Sigmoid colon (tissue), 7 donors: ENCODE measurements around the gene NREP. TPM values are rescaled to one million over a fixed set of nuclear protein-coding genes. Genes with fewer than 3 reads are reported as not detected.
A peak's percentile ranks its signal among the peaks of the same experiment; 100 is the strongest.

ENCODE experiments used
- DNase-seq: peaks from one replicate; pipeline ENCODE4 v3.0.0-alpha.2; 2019
- H3K27ac ChIP-seq, 4 donors: fragments of 200-600 bp; sonication (generic); one replicate each; pipeline ENCODE4 v1.5.1; 2016 to 2019; ENCODE audit warnings: mild to moderate bottlenecking in 1 of 4
- H3K27me3 ChIP-seq, 3 donors: fragments of 200-600 bp; sonication (generic); one replicate each; pipeline ENCODE4 v1.5.1; 2019; ENCODE audit warnings: mild to moderate bottlenecking in 1 of 3
- H3K36me3 ChIP-seq, 4 donors: fragments of 200-600 bp; sonication (generic); one replicate each; pipeline ENCODE4 v1.5.1; 2016 to 2019
- H3K4me1 ChIP-seq, 4 donors: fragments of 200-600 bp; sonication (generic); one replicate each; pipeline ENCODE4 v1.5.1; 2017 to 2019
- H3K4me3 ChIP-seq, 4 donors: fragments of 200-600 bp; sonication (generic); one replicate each; pipeline ENCODE4 v1.5.1; 2017 to 2019; ENCODE audit warnings: mild to moderate bottlenecking in 2 of 4, moderate library complexity in 1 of 4
- H3K9me3 ChIP-seq, 4 donors: fragments of 200-600 bp in 3 of 4; sonication (generic) in 3 of 4; one replicate each; pipeline versions ENCODE4 v1.5.1 to v1.6.1; 2013 to 2019
- EP300 ChIP-seq, 4 donors: sonication (generic); formaldehyde crosslinking; IDR thresholded peaks; one replicate each; pipeline ENCODE4 v1.6.1; 2017; ENCODE audit warnings: antibody characterized with exemption in 4 of 4
- POLR2A ChIP-seq, 2 donors: fragments of 450-650 bp; IDR thresholded peaks; one replicate each; pipeline ENCODE4 v1.6.1; 2016; ENCODE audit warnings: antibody characterized with exemption in 2 of 2, mild to moderate bottlenecking in 2 of 2, moderate library complexity in 2 of 2
- POLR2AphosphoS5 ChIP-seq, 4 donors: sonication (generic); formaldehyde crosslinking; IDR thresholded peaks; one replicate each; pipeline ENCODE4 v1.6.1; 2017; ENCODE audit warnings: antibody characterized with exemption in 4 of 4
- WGBS, 2 donors: extraction: QIAGEN DNeasy Blood & Tissue Kit; methylation state at CpG; one replicate each; pipeline ENCODE4 v1.1.7; 2013; 5-methylcytosine and 5-hydroxymethylcytosine counted together
- intact Hi-C: fragments of 100-400 bp; cut with DNase I; formaldehyde crosslinking; loops from one replicate; pipeline ENCODE4 v1.15.1; 2023
- polyA plus RNA-seq, 3 donors: library from polyadenylated mRNA; stranded (reverse); fragments of 200-250 nt; gene quantifications; one replicate each; pipeline ENCODE4 v1.2.3, GENCODE V29; 2013
- total RNA-seq, 4 donors: library from RNA; depleted of rRNA; stranded (reverse); fragments of >200 nt; gene quantifications; one replicate each; pipeline ENCODE4 v1.1.0, GENCODE V29; 2016
- TF ChIP-seq, protein P1 (sequence below), 4 experiments: fragments of 450-650 bp in 3 of 4; fragments of 200-600 bp in 1 of 4; IDR thresholded peaks; one replicate each; pipeline ENCODE4 v1.5.1; 2016 to 2019; ENCODE audit warnings: antibody characterized with exemption in 4 of 4, mild to moderate bottlenecking in 3 of 4, moderate library complexity in 2 of 4
- donor health status: healthy with polysubstance abuse.
- donor health status: Bipolar disorder and iron deficiency.
- donor health status: healthy.

Gene NREP
- total and polyA plus RNA-seq, 7 donors = 6.5 to 41.3 (median 14.6) TPM

DNA sequence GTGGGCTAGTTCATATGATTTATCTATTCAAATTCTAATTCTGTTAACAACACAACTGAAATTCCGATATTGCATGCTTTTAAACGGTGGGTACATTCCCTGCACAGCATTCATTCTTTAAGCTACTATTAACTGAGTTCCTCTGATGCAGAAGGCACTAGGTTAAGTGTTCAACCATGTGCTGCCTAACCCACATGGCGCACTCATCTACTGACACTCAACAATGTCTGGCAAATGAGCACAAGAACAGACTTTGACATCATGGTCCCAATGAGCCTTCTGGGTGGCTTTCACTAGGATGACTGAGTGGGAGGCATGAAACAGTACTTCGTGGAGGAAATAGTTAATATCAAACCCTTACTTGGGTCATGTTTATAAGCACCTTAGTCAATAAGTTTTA, 10.2 kb downstream of the NREP start:
- intact Hi-C loops = no loop called here
- Histone ChIP-seq H3K36me3 (no peaks in the 10 kb centered on the region), H3K27ac (peak overlapping the region in 2 of 4 donors; percentile 52 to 61), H3K4me1 (peaks cover 0 to 79% (median 63%) of the 10 kb centered on the region in 4 donors), H3K27me3 (no peaks in the 10 kb centered on the region), H3K9me3 (no peaks in the 10 kb centered on the region), H3K4me3 (no peak overlapping the region)
- 90 to 95% methylated on average over 4 of the region's 4 CpGs for WGBS, 2 donors
- DNase-seq = no peak
- TF ChIP-seq POLR2AphosphoS5 (IDR thresholded peaks at IDR 0.05) (no peak), POLR2A (IDR thresholded peaks at IDR 0.05) (no peak), EP300 (IDR thresholded peaks at IDR 0.05) (no peak)
- TF ChIP-seq, protein P1, sequence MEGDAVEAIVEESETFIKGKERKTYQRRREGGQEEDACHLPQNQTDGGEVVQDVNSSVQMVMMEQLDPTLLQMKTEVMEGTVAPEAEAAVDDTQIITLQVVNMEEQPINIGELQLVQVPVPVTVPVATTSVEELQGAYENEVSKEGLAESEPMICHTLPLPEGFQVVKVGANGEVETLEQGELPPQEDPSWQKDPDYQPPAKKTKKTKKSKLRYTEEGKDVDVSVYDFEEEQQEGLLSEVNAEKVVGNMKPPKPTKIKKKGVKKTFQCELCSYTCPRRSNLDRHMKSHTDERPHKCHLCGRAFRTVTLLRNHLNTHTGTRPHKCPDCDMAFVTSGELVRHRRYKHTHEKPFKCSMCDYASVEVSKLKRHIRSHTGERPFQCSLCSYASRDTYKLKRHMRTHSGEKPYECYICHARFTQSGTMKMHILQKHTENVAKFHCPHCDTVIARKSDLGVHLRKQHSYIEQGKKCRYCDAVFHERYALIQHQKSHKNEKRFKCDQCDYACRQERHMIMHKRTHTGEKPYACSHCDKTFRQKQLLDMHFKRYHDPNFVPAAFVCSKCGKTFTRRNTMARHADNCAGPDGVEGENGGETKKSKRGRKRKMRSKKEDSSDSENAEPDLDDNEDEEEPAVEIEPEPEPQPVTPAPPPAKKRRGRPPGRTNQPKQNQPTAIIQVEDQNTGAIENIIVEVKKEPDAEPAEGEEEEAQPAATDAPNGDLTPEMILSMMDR (IDR thresholded peaks at IDR 0.05) = no peak

DNA sequence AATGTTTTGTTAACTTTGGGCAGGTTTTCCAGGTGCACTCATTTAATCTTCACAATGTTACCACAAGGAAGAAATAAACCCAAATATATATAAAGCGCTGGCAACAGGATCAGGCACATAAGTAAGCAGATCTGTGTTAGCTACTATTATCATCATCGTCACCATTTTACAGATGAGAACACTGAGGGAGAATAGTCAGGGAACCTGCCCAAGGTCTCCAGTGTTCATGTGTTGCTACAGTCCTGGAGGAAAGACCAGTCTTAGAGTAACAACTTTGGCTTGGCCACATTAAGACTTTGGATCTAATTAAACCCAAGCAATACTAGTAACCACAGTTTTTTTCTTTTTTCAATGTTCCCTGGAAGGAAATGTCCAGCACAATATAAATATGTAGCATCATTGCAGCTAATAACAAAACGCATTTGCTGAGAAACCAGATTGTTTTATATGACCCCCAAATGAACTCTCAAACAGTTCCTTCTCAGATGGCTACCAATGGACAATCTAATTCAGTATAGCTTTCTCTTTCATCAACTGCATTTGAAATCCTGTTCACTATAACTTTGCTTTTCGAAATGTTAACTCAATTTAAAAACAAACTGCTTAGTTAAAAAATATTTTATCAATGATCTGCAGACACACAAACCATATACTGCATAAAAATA, 11.8 kb downstream of the NREP start:
- no peak overlapping the region for H3K4me3 ChIP-seq
- intact Hi-C loops = no loop called here
- DNase-seq = no peak
- H3K27ac ChIP-seq = peak overlapping the region in 2 of 4 donors; percentile 75 to 82
- H3K9me3 ChIP-seq = no peaks in the 10 kb centered on the region
- no peaks in the 10 kb centered on the region for H3K27me3 ChIP-seq
- H3K36me3 ChIP-seq = no peaks in the 10 kb centered on the region
- WGBS, 2 donors = 83 to 85% methylated on average over 4 of the region's 4 CpGs
- peaks cover 0 to 91% (median 74%) of the 10 kb centered on the region in 4 donors for H3K4me1 ChIP-seq
- no peak for TF ChIP-seq POLR2AphosphoS5 (IDR thresholded peaks at IDR 0.05)
- TF ChIP-seq EP300 (IDR thresholded peaks at IDR 0.05) = no peak
- TF ChIP-seq, protein P1 (IDR thresholded peaks at IDR 0.05) = no peak
- TF ChIP-seq POLR2A (IDR thresholded peaks at IDR 0.05) = no peak

DNA sequence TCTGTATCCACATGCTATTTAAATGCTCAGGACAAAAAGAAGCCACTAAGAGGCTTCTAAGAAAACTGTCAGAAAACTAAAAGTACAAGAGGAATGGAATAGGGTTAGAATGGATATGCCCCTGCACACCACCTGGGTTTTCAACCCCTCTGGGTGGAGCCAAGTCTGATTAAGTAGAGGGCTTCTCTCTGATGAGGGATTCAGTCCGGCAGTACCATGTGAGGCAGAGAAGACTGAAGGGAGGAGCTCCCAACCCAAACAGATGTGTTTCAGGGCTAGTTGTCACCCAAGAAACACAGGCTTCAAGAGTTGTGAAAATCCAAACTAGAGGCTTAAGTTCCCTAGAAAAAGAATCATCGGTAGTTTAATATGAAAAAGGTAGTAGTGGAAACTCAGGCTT, 12.5 kb downstream of the NREP start:
- no peaks in the 10 kb centered on the region for H3K36me3 ChIP-seq
- H3K27me3 ChIP-seq = no peaks in the 10 kb centered on the region
- H3K4me1 ChIP-seq = peaks cover 0 to 86% (median 72%) of the 10 kb centered on the region in 4 donors
- peak overlapping the region in 2 of 4 donors; percentile 75 to 82 for H3K27ac ChIP-seq
- intact Hi-C loops = no loop called here
- H3K4me3 ChIP-seq = no peak overlapping the region
- no peak for DNase-seq
- WGBS, 2 donors = 73 to 89% methylated on average over 2 of the region's 2 CpGs
- no peaks in the 10 kb centered on the region for H3K9me3 ChIP-seq
- TF ChIP-seq, protein P1 (IDR thresholded peaks at IDR 0.05) = no peak
- TF ChIP-seq POLR2AphosphoS5 (IDR thresholded peaks at IDR 0.05) (no peak), EP300 (IDR thresholded peaks at IDR 0.05) (no peak), POLR2A (IDR thresholded peaks at IDR 0.05) (no peak)

- H3K27ac ChIP-seq = peak overlapping the region; percentile 50 to 82 (median 74)
- intact Hi-C loops = no loop called here
- H3K36me3 ChIP-seq = no peaks in the 10 kb centered on the region
- no peak overlapping the region for H3K4me3 ChIP-seq
- peaks cover 0 to 86% (median 70%) of the 10 kb centered on the region in 4 donors for H3K4me1 ChIP-seq
- TF ChIP-seq, protein P1 (IDR thresholded peaks at IDR 0.05) = no peak
- TF ChIP-seq POLR2AphosphoS5 (IDR thresholded peaks at IDR 0.05) (no peak), EP300 (IDR thresholded peaks at IDR 0.05) (no peak), POLR2A (IDR thresholded peaks at IDR 0.05) (no peak)
- H3K9me3 ChIP-seq = no peaks in the 10 kb centered on the region
- WGBS, 2 donors = 82 to 83% methylated on average over 2 of the region's 2 CpGs
- H3K27me3 ChIP-seq = no peaks in the 10 kb centered on the region
- no peak for DNase-seq
Measured at GRCh38 chr5:111743988-111744387, 13.0 kb downstream of the NREP start.
